Fibroblast of lung (primary cell): ENCODE data around the gene TBCC. TPM values are rescaled to one million over a fixed set of nuclear protein-coding genes. Genes with fewer than 3 reads are reported as not detected.
A peak's percentile ranks its signal among the peaks of the same experiment; 100 is the strongest.

Experiments used
- DNase-seq, 2 donors: peaks; one replicate each; pipeline versions ENCODE4 v3.0.0 to v3.0.0-alpha.2; 2010; ENCODE audit warnings: low read depth in 2 of 2
- H2AFZ ChIP-seq: 2 replicates; pipeline ENCODE4 v1.5.1; 2012; ENCODE audit warnings: low read length, control low read depth, inconsistent platforms
- H3K27ac ChIP-seq: 2 replicates; pipeline ENCODE4 v1.5.1; 2011; ENCODE audit warnings: low read length, control low read depth; ENCODE audit not compliant: insufficient read depth
- H3K27me3 ChIP-seq: 2 replicates; pipeline ENCODE4 v1.5.1; 2011; ENCODE audit warnings: mild to moderate bottlenecking, low read length; ENCODE audit not compliant: control insufficient read depth, insufficient read depth
- H3K36me3 ChIP-seq: 2 replicates; pipeline ENCODE4 v1.5.1; 2011; ENCODE audit warnings: low read length; ENCODE audit not compliant: control insufficient read depth, insufficient read depth
- H3K4me1 ChIP-seq: 2 replicates; pipeline ENCODE4 v1.5.1; 2011; ENCODE audit warnings: low read length; ENCODE audit not compliant: control insufficient read depth, insufficient read depth; ENCODE audit errors: extremely low read depth
- H3K4me2 ChIP-seq: 2 replicates; pipeline ENCODE4 v1.5.1; 2011; ENCODE audit warnings: low read length, control low read depth; ENCODE audit not compliant: insufficient read depth; ENCODE audit errors: extremely low read depth
- H3K4me3 ChIP-seq, 4 experiments: fragments of 200-600 bp in 1 of 4; sonication (generic) in 1 of 4; replicated peaks in 1 of 4; 2 replicates each; pipeline ENCODE4 v1.5.1; 2011 to 2016; ENCODE audit warnings: low read length in 4 of 4, low read depth in 3 of 4, mild to moderate bottlenecking in 3 of 4, control low read depth in 2 of 4, inconsistent platforms in 1 of 4, mixed read lengths in 1 of 4; ENCODE audit not compliant: insufficient read depth in 1 of 4; ENCODE audit errors: control extremely low read depth in 1 of 4
- H3K79me2 ChIP-seq: 2 replicates; pipeline ENCODE4 v1.5.1; 2012; ENCODE audit warnings: mild to moderate bottlenecking, low read length, inconsistent platforms; ENCODE audit not compliant: control insufficient read depth, insufficient read depth
- H3K9ac ChIP-seq: 2 replicates; pipeline ENCODE4 v1.5.1; 2011; ENCODE audit warnings: mild to moderate bottlenecking, low read length, control low read depth; ENCODE audit not compliant: insufficient read depth
- H3K9me3 ChIP-seq: 2 replicates; pipeline ENCODE4 v1.5.1; 2012; ENCODE audit warnings: low read depth, low read length; ENCODE audit not compliant: control insufficient read depth, insufficient read depth
- H4K20me1 ChIP-seq: 2 replicates; pipeline ENCODE4 v1.5.1; 2011; ENCODE audit warnings: low read length; ENCODE audit not compliant: control insufficient read depth, insufficient read depth; ENCODE audit errors: extremely low read depth
- EZH2 ChIP-seq: IDR thresholded peaks from 2 replicates; pipeline ENCODE4 v1.5.1; 2012; ENCODE audit warnings: low read length, control low read depth, mild to moderate bottlenecking; ENCODE audit errors: missing control alignments
- polyA minus RNA-seq: library from RNA; depleted of rRNA, polyadenylated mRNA; stranded (reverse); fragments of >200 nt; gene quantifications from 2 replicates; pipeline ENCODE4 v1.2.3, GENCODE V29; 2011; ENCODE audit warnings: low replicate concordance
- polyA plus RNA-seq, 2 donors: library from polyadenylated mRNA; depleted of rRNA in 1 of 2; stranded (reverse) in 1 of 2; unstranded in 1 of 2; fragments of >200 nt; gene quantifications; 2 replicates each; pipeline ENCODE4 v1.2.1, GENCODE V29; 2011 to 2012; ENCODE audit warnings: missing spikeins in 1 of 2
- total RNA-seq: library from RNA; depleted of rRNA; stranded (reverse); fragments of >200 nt; gene quantifications from 2 replicates; pipeline ENCODE4 v1.2.1, GENCODE V29; 2014
- TF ChIP-seq, protein P1 (sequence below), 2 donors: IDR thresholded peaks in 1 of 2; conservative IDR thresholded peaks in 1 of 2; 1 replicate in 1 of 2; 2 replicates in 1 of 2; pipeline ENCODE4 v1.5.1; 2011 to 2012; ENCODE audit warnings: low read length in 2 of 2, control low read depth in 1 of 2, inconsistent platforms in 1 of 2, low read depth in 1 of 2, mild to moderate bottlenecking in 1 of 2

TBCC gene, protein sequence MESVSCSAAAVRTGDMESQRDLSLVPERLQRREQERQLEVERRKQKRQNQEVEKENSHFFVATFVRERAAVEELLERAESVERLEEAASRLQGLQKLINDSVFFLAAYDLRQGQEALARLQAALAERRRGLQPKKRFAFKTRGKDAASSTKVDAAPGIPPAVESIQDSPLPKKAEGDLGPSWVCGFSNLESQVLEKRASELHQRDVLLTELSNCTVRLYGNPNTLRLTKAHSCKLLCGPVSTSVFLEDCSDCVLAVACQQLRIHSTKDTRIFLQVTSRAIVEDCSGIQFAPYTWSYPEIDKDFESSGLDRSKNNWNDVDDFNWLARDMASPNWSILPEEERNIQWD
- total RNA-seq, result 50.0 and 50.6 TPM in 2 replicates
- polyA plus RNA-seq, result 18.2 and 18.7 TPM in 2 replicates
- 22.5 and 25.1 TPM in 2 replicates for polyA plus RNA-seq (2012)
- 19.8 and 31.7 TPM in 2 replicates for polyA minus RNA-seq

- H3K36me3 ChIP-seq, result no peaks in the 10 kb centered on the region
- DNase-seq, result peak; percentile 99
- TF ChIP-seq, protein P1, sequence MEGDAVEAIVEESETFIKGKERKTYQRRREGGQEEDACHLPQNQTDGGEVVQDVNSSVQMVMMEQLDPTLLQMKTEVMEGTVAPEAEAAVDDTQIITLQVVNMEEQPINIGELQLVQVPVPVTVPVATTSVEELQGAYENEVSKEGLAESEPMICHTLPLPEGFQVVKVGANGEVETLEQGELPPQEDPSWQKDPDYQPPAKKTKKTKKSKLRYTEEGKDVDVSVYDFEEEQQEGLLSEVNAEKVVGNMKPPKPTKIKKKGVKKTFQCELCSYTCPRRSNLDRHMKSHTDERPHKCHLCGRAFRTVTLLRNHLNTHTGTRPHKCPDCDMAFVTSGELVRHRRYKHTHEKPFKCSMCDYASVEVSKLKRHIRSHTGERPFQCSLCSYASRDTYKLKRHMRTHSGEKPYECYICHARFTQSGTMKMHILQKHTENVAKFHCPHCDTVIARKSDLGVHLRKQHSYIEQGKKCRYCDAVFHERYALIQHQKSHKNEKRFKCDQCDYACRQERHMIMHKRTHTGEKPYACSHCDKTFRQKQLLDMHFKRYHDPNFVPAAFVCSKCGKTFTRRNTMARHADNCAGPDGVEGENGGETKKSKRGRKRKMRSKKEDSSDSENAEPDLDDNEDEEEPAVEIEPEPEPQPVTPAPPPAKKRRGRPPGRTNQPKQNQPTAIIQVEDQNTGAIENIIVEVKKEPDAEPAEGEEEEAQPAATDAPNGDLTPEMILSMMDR (conservative IDR thresholded peaks at IDR 0.05 in 1 of 2, IDR thresholded peaks at IDR 0.05 in 1 of 2; ENCODE audit: low read depth in 1 of 2, low read length in 2 of 2), result no peak
- TF ChIP-seq EZH2, result no peak
- H2AFZ ChIP-seq, result peak within 1 kb of the TSS; percentile 93
- H4K20me1 ChIP-seq, result no peaks in the 10 kb centered on the region
- H3K9ac ChIP-seq, result peak within 1 kb of the TSS; percentile 95
- peak within 1 kb of the TSS; percentile 80 to 98 (median 98) for H3K4me3 ChIP-seq
- H3K9me3 ChIP-seq, result no peaks in the 10 kb centered on the region
- H3K27me3 ChIP-seq, result no peaks in the 10 kb centered on the region
- peaks cover 21% of the 10 kb centered on the region for H3K79me2 ChIP-seq
- peak within 1 kb of the TSS; percentile 86 for H3K4me2 ChIP-seq
- H3K4me1 ChIP-seq, result peaks cover 9% of the 10 kb centered on the region
- H3K27ac ChIP-seq, result peak within 1 kb of the TSS; percentile 95
These were observed at the start of gene TBCC for GRCh38 chr6:42745640-42746462. Gene TBCC, minus strand, starts transcription at chr6:42746103. Its CDS starts 30 bp downstream, at chr6:42746073.

- Histone ChIP-seq H3K9ac (no peak overlapping the region), H3K27ac (no peak overlapping the region), H3K79me2 (no peaks in the 10 kb centered on the region), H3K36me3 (no peaks in the 10 kb centered on the region), H3K4me1 (peaks cover 5% of the 10 kb centered on the region), H2AFZ (no peak overlapping the region), H3K9me3 (no peaks in the 10 kb centered on the region), H3K4me3 (no peak overlapping the region), H3K4me2 (no peak overlapping the region), H4K20me1 (no peaks in the 10 kb centered on the region), H3K27me3 (no peaks in the 10 kb centered on the region)
- TF ChIP-seq EZH2, result no peak
- TF ChIP-seq, protein P1 (conservative IDR thresholded peaks at IDR 0.05 in 1 of 2, IDR thresholded peaks at IDR 0.05 in 1 of 2; ENCODE audit: low read depth in 1 of 2, low read length in 2 of 2), result no peak
- no peak for DNase-seq
These were observed 49.7 kb upstream of the TBCC start for GRCh38 chr6:42795651-42796050.

GRCh38 chr6:42791706-42792320, 45.9 kb upstream of the TBCC start:
- peaks cover 2% of the 10 kb centered on the region for H3K36me3 ChIP-seq
- peaks cover 6% of the 10 kb centered on the region for H3K4me1 ChIP-seq
- DNase-seq, result peak; percentile 16 to 18
- no peak overlapping the region for H3K4me3 ChIP-seq
- peaks cover 13% of the 10 kb centered on the region for H3K79me2 ChIP-seq
- H3K27me3 ChIP-seq, result no peaks in the 10 kb centered on the region
- no peak for TF ChIP-seq EZH2
- TF ChIP-seq, protein P1 (conservative IDR thresholded peaks at IDR 0.05 in 1 of 2, IDR thresholded peaks at IDR 0.05 in 1 of 2; ENCODE audit: low read depth in 1 of 2, low read length in 2 of 2), result no peak
- H3K9ac ChIP-seq, result no peak overlapping the region
- H3K9me3 ChIP-seq, result no peaks in the 10 kb centered on the region
- H3K4me2 ChIP-seq, result no peak overlapping the region
- no peak overlapping the region for H2AFZ ChIP-seq
- no peaks in the 10 kb centered on the region for H4K20me1 ChIP-seq
- no peak overlapping the region for H3K27ac ChIP-seq
